ENCODE results near the gene CMPK2. TPM values are rescaled to one million over a fixed set of nuclear protein-coding genes. Genes with fewer than 3 reads are reported as not detected.

The CMPK2 gene
- total RNA-seq (3.2 TPM), polyA plus RNA-seq (ENCODE audit: insufficient read depth in 1 of 8, insufficient read length in 8 of 8, low replicate concordance in 1 of 8) (1 to 10 TPM; 3.1 to 5.3 (median 3.8) TPM)
- long read RNA-seq, donor 1 = 0 reads
- long read RNA-seq, donor 2 = 0 reads
- long read RNA-seq, donor 3 = 0 reads
- long read RNA-seq, donor 4, partial matches to known transcripts = 0 of 1 reads
- long read RNA-seq, donor 4, other reads (novel, unspliced or antisense) = 0 of 1 reads
- long read RNA-seq, donor 5, partial matches to known transcripts = 0 of 1 reads
- long read RNA-seq, donor 5, other reads (novel, unspliced or antisense) = 0 of 1 reads
- long read RNA-seq, donor 6, partial matches to known transcripts = 0 of 1 reads
- long read RNA-seq, donor 6, other reads (novel, unspliced or antisense) = 0 of 1 reads
- long read RNA-seq, donor 7, partial matches to known transcripts = 0 of 1 reads
- long read RNA-seq, donor 7, other reads (novel, unspliced or antisense) = 0 of 1 reads
- long read RNA-seq, donor 8, partial matches to known transcripts = 0 of 1 reads
- long read RNA-seq, donor 8, other reads (novel, unspliced or antisense) = 0 of 1 reads
- long read RNA-seq, donor 9 = 0 reads
- long read RNA-seq, donor 10 = 0 reads
- long read RNA-seq, donor 11 = 0 reads

- DNase-seq = peak; percentile 80
- H3K4me3 ChIP-seq (ENCODE audit: low read length) = peak within 1 kb of the TSS; percentile 70
- no peaks in the 10 kb centered on the region for H3K27me3 ChIP-seq (ENCODE audit: control insufficient read depth, insufficient read depth, low read length)
- H3K4me1 ChIP-seq (ENCODE audit: control insufficient read depth, insufficient read depth, low read length) = peaks cover 27% of the 10 kb centered on the region
- WGBS (ENCODE audit: insufficient coverage) = under 1% methylated on average over 110 of the region's 115 CpGs
- H3K36me3 ChIP-seq (ENCODE audit: control insufficient read depth, insufficient read depth, low read length) = peaks cover 7% of the 10 kb centered on the region
- H3K27ac ChIP-seq (ENCODE audit: low read length) = peak within 1 kb of the TSS; percentile 89
- no peaks in the 10 kb centered on the region for H3K9me3 ChIP-seq (replicated peaks; ENCODE audit: control insufficient read depth, low read depth, low read length)
Observed at GRCh38 chr2:6865346-6866274, at the start of gene CMPK2. Gene CMPK2, minus strand, starts transcription at chr2:6865907. Its CDS starts 211 bp downstream, at chr2:6865696.

GRCh38 chr2:6915399-6915798, 49.7 kb upstream of the CMPK2 start:
- Histone ChIP-seq H3K4me1 (ENCODE audit: control insufficient read depth, insufficient read depth, low read length) (peaks cover 24% of the 10 kb centered on the region), H3K27ac (ENCODE audit: low read length) (no peak overlapping the region), H3K36me3 (ENCODE audit: control insufficient read depth, insufficient read depth, low read length) (no peaks in the 10 kb centered on the region), H3K4me3 (ENCODE audit: low read length) (no peak overlapping the region), H3K9me3 (replicated peaks; ENCODE audit: control insufficient read depth, low read depth, low read length) (no peaks in the 10 kb centered on the region), H3K27me3 (ENCODE audit: control insufficient read depth, insufficient read depth, low read length) (peaks cover 7% of the 10 kb centered on the region)
- DNase-seq = no peak
- 100% methylated on average over 1 of the region's 2 CpGs for WGBS (ENCODE audit: insufficient coverage)

- no peak for DNase-seq
- no peak overlapping the region for H3K4me3 ChIP-seq (ENCODE audit: low read length)
- H3K27me3 ChIP-seq (ENCODE audit: control insufficient read depth, insufficient read depth, low read length) = peaks cover 7% of the 10 kb centered on the region
- no peaks in the 10 kb centered on the region for H3K36me3 ChIP-seq (ENCODE audit: control insufficient read depth, insufficient read depth, low read length)
- peaks cover 19% of the 10 kb centered on the region for H3K4me1 ChIP-seq (ENCODE audit: control insufficient read depth, insufficient read depth, low read length)
- WGBS (ENCODE audit: insufficient coverage) = 96% methylated on average over 3 of the region's 3 CpGs
- H3K9me3 ChIP-seq (replicated peaks; ENCODE audit: control insufficient read depth, low read depth, low read length) = no peaks in the 10 kb centered on the region
- H3K27ac ChIP-seq (ENCODE audit: low read length) = no peak overlapping the region
Observed at GRCh38 chr2:6914828-6915227, 49.1 kb upstream of the CMPK2 start.

GRCh38 chr2:6913415-6914157, 47.9 kb upstream of the CMPK2 start:
- no peak for DNase-seq

GRCh38 chr2:6911721-6912120, 46.0 kb upstream of the CMPK2 start:
- Histone ChIP-seq H3K27me3 (ENCODE audit: control insufficient read depth, insufficient read depth, low read length) (no peaks in the 10 kb centered on the region), H3K4me1 (ENCODE audit: control insufficient read depth, insufficient read depth, low read length) (no peaks in the 10 kb centered on the region), H3K9me3 (replicated peaks; ENCODE audit: control insufficient read depth, low read depth, low read length) (no peaks in the 10 kb centered on the region), H3K36me3 (ENCODE audit: control insufficient read depth, insufficient read depth, low read length) (no peaks in the 10 kb centered on the region), H3K4me3 (ENCODE audit: low read length) (no peak overlapping the region), H3K27ac (ENCODE audit: low read length) (no peak overlapping the region)
- DNase-seq = no peak

More at GRCh38 chr2:6913415-6914157, 47.9 kb upstream of the CMPK2 start:
- H3K4me3 ChIP-seq (ENCODE audit: low read length) = no peak overlapping the region
- H3K36me3 ChIP-seq (ENCODE audit: control insufficient read depth, insufficient read depth, low read length) = no peaks in the 10 kb centered on the region
- 42% methylated on average over 2 of the region's 9 CpGs for WGBS (ENCODE audit: insufficient coverage)
- no peak overlapping the region for H3K27ac ChIP-seq (ENCODE audit: low read length)
- H3K4me1 ChIP-seq (ENCODE audit: control insufficient read depth, insufficient read depth, low read length) = peaks cover 8% of the 10 kb centered on the region
- H3K9me3 ChIP-seq (replicated peaks; ENCODE audit: control insufficient read depth, low read depth, low read length) = no peaks in the 10 kb centered on the region
- peaks cover 3% of the 10 kb centered on the region for H3K27me3 ChIP-seq (ENCODE audit: control insufficient read depth, insufficient read depth, low read length)

- DNase-seq = no peak
- Histone ChIP-seq H3K27me3 (ENCODE audit: control insufficient read depth, insufficient read depth, low read length) (no peaks in the 10 kb centered on the region), H3K9me3 (replicated peaks; ENCODE audit: control insufficient read depth, low read depth, low read length) (no peaks in the 10 kb centered on the region), H3K4me3 (ENCODE audit: low read length) (no peak overlapping the region), H3K4me1 (ENCODE audit: control insufficient read depth, insufficient read depth, low read length) (no peaks in the 10 kb centered on the region), H3K27ac (ENCODE audit: low read length) (no peak overlapping the region), H3K36me3 (ENCODE audit: control insufficient read depth, insufficient read depth, low read length) (no peaks in the 10 kb centered on the region)
- 79% methylated on average over 3 of the region's 8 CpGs for WGBS (ENCODE audit: insufficient coverage)
Observed at GRCh38 chr2:6909431-6910385, 44.0 kb upstream of the CMPK2 start.

- no peak for DNase-seq
- H3K9me3 ChIP-seq (replicated peaks; ENCODE audit: control insufficient read depth, low read depth, low read length) = no peaks in the 10 kb centered on the region
- H3K4me3 ChIP-seq (ENCODE audit: low read length) = no peak overlapping the region
- H3K27ac ChIP-seq (ENCODE audit: low read length) = no peak overlapping the region
- no CpG with 5 or more reads among the region's 2 CpGs for WGBS (ENCODE audit: insufficient coverage)
- H3K4me1 ChIP-seq (ENCODE audit: control insufficient read depth, insufficient read depth, low read length) = no peaks in the 10 kb centered on the region
- no peaks in the 10 kb centered on the region for H3K27me3 ChIP-seq (ENCODE audit: control insufficient read depth, insufficient read depth, low read length)
- no peaks in the 10 kb centered on the region for H3K36me3 ChIP-seq (ENCODE audit: control insufficient read depth, insufficient read depth, low read length)
Observed at GRCh38 chr2:6908291-6908690, 42.6 kb upstream of the CMPK2 start.

- H3K27me3 ChIP-seq (ENCODE audit: control insufficient read depth, insufficient read depth, low read length) = no peaks in the 10 kb centered on the region
- WGBS (ENCODE audit: insufficient coverage) = 80% methylated on average over 1 of the region's 1 CpG
- no peak overlapping the region for H3K4me3 ChIP-seq (ENCODE audit: low read length)
- no peak for DNase-seq
- H3K36me3 ChIP-seq (ENCODE audit: control insufficient read depth, insufficient read depth, low read length) = no peaks in the 10 kb centered on the region
- H3K9me3 ChIP-seq (replicated peaks; ENCODE audit: control insufficient read depth, low read depth, low read length) = no peaks in the 10 kb centered on the region
- no peak overlapping the region for H3K27ac ChIP-seq (ENCODE audit: low read length)
- no peaks in the 10 kb centered on the region for H3K4me1 ChIP-seq (ENCODE audit: control insufficient read depth, insufficient read depth, low read length)
Observed at GRCh38 chr2:6906165-6906741, 40.5 kb upstream of the CMPK2 start.
